GM12878 (cell line): ENCODE measurements around the gene RCL1. TPM values are rescaled to one million over a fixed set of nuclear protein-coding genes. Genes with fewer than 3 reads are reported as not detected.

Experiments used
- ATAC-seq: fragments of 200-7000 bp; cut with Tn5 transposase; 3 replicates; pipeline ENCODE4 v1.9.1; 2020; ENCODE audit warnings: mild to moderate bottlenecking, moderate library complexity
- BruUV-seq: library from RNA; stranded (reverse); fragments of 400-500 nt; replicated peaks from 2 replicates; lab custom pipeline; 2021; lab: Mats Ljungman, UMichigan
- CTCF ChIA-PET: fragments of 300-600 bp; sonication (Branson Sonifier 250); formaldehyde crosslinking; extraction: SDS; loops from one replicate; lab custom pipeline; 2021; ENCODE audit warnings: inconsistent platforms; lab: Yijun Ruan, JAX
- POLR2A ChIA-PET: fragments of 350-600 bp; formaldehyde crosslinking; extraction: SDS; loops from one replicate; lab custom pipeline; 2021; ENCODE audit warnings: inconsistent platforms; lab: Charles Lee
- RAD21 ChIA-PET: fragments of 300-600 bp; sonication (Branson Sonifier 250); formaldehyde crosslinking; loops from one replicate; lab custom pipeline; 2023; ENCODE audit warnings: antibody characterized with exemption; ENCODE audit not compliant: unreplicated experiment; lab: Charles Lee
- SMC1A ChIA-PET: fragments of 300-600 bp; sonication (Branson Sonifier 250); formaldehyde crosslinking; loops from one replicate; lab custom pipeline; 2023; ENCODE audit not compliant: unreplicated experiment, uncharacterized antibody; lab: Charles Lee
- DNase-seq: peaks from one replicate; pipeline ENCODE4 v3.0.0-alpha.2; 2011; ENCODE audit warnings: low read depth, low spot score
- FAIRE-seq: peaks from 3 replicates; lab custom pipeline; 2011; peaks lifted over from hg19 to GRCh38; lab: Jason Lieb, UNC
- H2AFZ ChIP-seq: 2 replicates; pipeline ENCODE4 v1.6.0; 2011; ENCODE audit warnings: low read depth, low read length, control low read depth; ENCODE audit not compliant: control insufficient read depth
- H3K27ac ChIP-seq: 2 replicates; pipeline ENCODE4 v1.5.1; 2011; ENCODE audit warnings: control low read depth; ENCODE audit not compliant: control insufficient read depth, insufficient read depth
- H3K27me3 ChIP-seq, 2 experiments: replicated peaks in 1 of 2; 2 replicates each; pipeline versions ENCODE4 v1.6.0 to v1.6.1; 2011; ENCODE audit warnings: low read length in 1 of 2; ENCODE audit not compliant: control insufficient read depth in 2 of 2, insufficient read depth in 2 of 2
- H3K36me3 ChIP-seq, 2 experiments: 2 replicates each; pipeline ENCODE4 v1.5.1; 2011; ENCODE audit warnings: low read length in 1 of 2; ENCODE audit not compliant: control insufficient read depth in 2 of 2, insufficient read depth in 2 of 2
- H3K4me1 ChIP-seq: 2 replicates; pipeline ENCODE4 v1.6.1; 2011; ENCODE audit warnings: mild to moderate bottlenecking, low read length, moderate library complexity, mixed read lengths; ENCODE audit not compliant: control insufficient read depth, insufficient read depth
- H3K4me2 ChIP-seq: 2 replicates; pipeline ENCODE4 v1.6.0; 2011; ENCODE audit warnings: control low read depth; ENCODE audit not compliant: control insufficient read depth, insufficient read depth
- H3K4me3 ChIP-seq: fragments of 200-600 bp; sonication (generic); 2 replicates; pipeline ENCODE4 v1.5.1; 2016
- H3K79me2 ChIP-seq: 2 replicates; pipeline ENCODE4 v1.6.0; 2011; ENCODE audit warnings: low read length; ENCODE audit not compliant: control insufficient read depth, insufficient read depth
- H3K9ac ChIP-seq: 2 replicates; pipeline ENCODE4 v1.8.0; 2011; ENCODE audit warnings: low read length, control low read depth, mixed read lengths; ENCODE audit not compliant: control insufficient read depth, insufficient read depth
- H3K9me3 ChIP-seq: replicated peaks from 3 replicates; pipeline ENCODE4 v1.5.1; 2011; ENCODE audit warnings: mild to moderate bottlenecking, low read length; ENCODE audit not compliant: control insufficient read depth, insufficient read depth
- H4K20me1 ChIP-seq: 2 replicates; pipeline ENCODE4 v1.6.0; 2011; ENCODE audit not compliant: control insufficient read depth, insufficient read depth
- ASH2L ChIP-seq: fragments of 300-600, 200-600 bp; sonication (generic); IDR thresholded peaks from 2 replicates; pipeline ENCODE4 v1.6.1; 2017; ENCODE audit warnings: low read depth, mild to moderate bottlenecking, borderline replicate concordance
- BHLHE40 ChIP-seq, 2 experiments: fragments of 450-650 bp in 1 of 2; IDR thresholded peaks; 2 replicates each; pipeline ENCODE4 v1.6.1; 2011 to 2017; ENCODE audit warnings: low read depth in 2 of 2, borderline replicate concordance in 1 of 2, improper control_type of control experiment in 1 of 2, low read length in 1 of 2, mild to moderate bottlenecking in 1 of 2
- CREB1 ChIP-seq: IDR thresholded peaks from 2 replicates; pipeline ENCODE4 v1.6.1; 2012; ENCODE audit warnings: low read depth, mild to moderate bottlenecking, inconsistent platforms
- EED ChIP-seq: sonication (generic); IDR thresholded peaks from 2 replicates; pipeline ENCODE4 v1.6.1; 2016; ENCODE audit warnings: antibody characterized with exemption, low read depth
- FOXM1 ChIP-seq: IDR thresholded peaks from 2 replicates; pipeline ENCODE4 v1.6.1; 2012; ENCODE audit warnings: low read depth, mild to moderate bottlenecking, inconsistent platforms, low read length, moderate library complexity
- JUND ChIP-seq: IDR thresholded peaks from 2 replicates; pipeline ENCODE4 v1.6.1; 2012; ENCODE audit warnings: low read depth, mild to moderate bottlenecking, low read length, improper control_type of control experiment, moderate library complexity
- MYB ChIP-seq: fragments of 150-350 bp; IDR thresholded peaks from 2 replicates; pipeline ENCODE4 v1.6.1; 2014; ENCODE audit warnings: mild to moderate bottlenecking, low read depth, low read length, borderline replicate concordance
- NFYA ChIP-seq: IDR thresholded peaks from 2 replicates; pipeline ENCODE4 v1.6.1; 2011; ENCODE audit warnings: low read depth, mild to moderate bottlenecking, low read length, improper control_type of control experiment, borderline replicate concordance
- NR2F1 ChIP-seq: fragments of 450-650 bp; conservative IDR thresholded peaks from 2 replicates; pipeline ENCODE4 v1.6.1; 2017; ENCODE audit warnings: mild to moderate bottlenecking
- PAX8 ChIP-seq: fragments of 450-650 bp; IDR thresholded peaks from 2 replicates; pipeline ENCODE4 v1.6.1; 2017; ENCODE audit warnings: mild to moderate bottlenecking, moderate library complexity
- RUNX3 ChIP-seq: IDR thresholded peaks from 2 replicates; pipeline ENCODE4 v1.6.1; 2012; ENCODE audit warnings: low read length, inconsistent platforms
- SUZ12 ChIP-seq: fragments of 200-600 bp; sonication (generic); IDR thresholded peaks from one replicate; pipeline ENCODE4 v1.6.1; 2018; ENCODE audit warnings: antibody characterized with exemption, mild to moderate bottlenecking; ENCODE audit not compliant: unreplicated experiment
- ZZZ3 ChIP-seq: IDR thresholded peaks from 2 replicates; pipeline ENCODE4 v1.6.1; 2011; ENCODE audit warnings: low read depth; ENCODE audit not compliant: control insufficient read depth, insufficient read length
- WGBS: methylation state at CpG from one replicate; pipeline ENCODE4 v1.1.6; 2016; ENCODE audit warnings: low lambda C conversion rate; ENCODE audit not compliant: insufficient replicate concordance, insufficient coverage; ENCODE audit errors: missing lambda C conversion rate; 5-methylcytosine and 5-hydroxymethylcytosine counted together
- in situ Hi-C: fragments of 300-500 bp; cut with MboI; formaldehyde crosslinking; loops from 9 replicates; pipeline ENCODE4 v1.14.3; 2018; ENCODE audit warnings: mixed read lengths
- intact Hi-C: fragments of 100-400 bp; cut with micrococcal nuclease; formaldehyde crosslinking; loops from one replicate; pipeline ENCODE4 v1.14.2; 2022; ENCODE audit not compliant: unreplicated experiment
- polyA plus RNA-seq, 11 experiments: library from polyadenylated mRNA; depleted of rRNA in 4 of 11; unstranded in 6 of 11; stranded (reverse) in 5 of 11; fragments of >200 nt; fragmentation: Nextera tagmentation in 4 of 11; fragmentation: Illumina TruSeq in 1 of 11; extraction: Ambion mirVana in 4 of 11; extraction: Trizol in 1 of 11; gene quantifications; 1 replicate in 1 of 11; 2 replicates in 10 of 11; pipeline versions ENCODE4 v1.2.1 to v1.2.3, GENCODE V29; 2011 to 2016; ENCODE audit warnings: inconsistent platforms in 2 of 11, missing spikeins in 2 of 11, low read depth in 1 of 11
- total RNA-seq, 4 experiments: library from RNA; depleted of rRNA in 3 of 4; stranded (reverse); fragments of >200 nt in 3 of 4; fragmentation: Illumina TruSeq in 1 of 4; extraction: Trizol in 1 of 4; gene quantifications; 2 replicates each; pipeline versions ENCODE4 v1.2.1 to v1.2.3, GENCODE V29; 2013 to 2021
- TF ChIP-seq, protein P1 (sequence below): fragments of 450-650 bp; IDR thresholded peaks from 2 replicates; pipeline ENCODE4 v1.6.1; 2018; ENCODE audit warnings: borderline replicate concordance, mild to moderate bottlenecking; ENCODE audit not compliant: partially characterized antibody
- TF ChIP-seq, protein P2 (sequence below): fragments of 450-650 bp; IDR thresholded peaks from 2 replicates; pipeline ENCODE4 v1.6.1; 2017; ENCODE audit warnings: mild to moderate bottlenecking, moderate library complexity
- TF ChIP-seq, protein P3 (sequence below): fragments of 450-650 bp; IDR thresholded peaks from 2 replicates; pipeline ENCODE4 v1.6.1; 2017; ENCODE audit warnings: mild to moderate bottlenecking

Gene RCL1
- total and polyA plus RNA-seq, 10 of the 15 experiments (the other 5 are each of a cell fraction or from before 2014, with no cell fraction given) = 21.1 to 46.8 (median 30.5) TPM

DNA sequence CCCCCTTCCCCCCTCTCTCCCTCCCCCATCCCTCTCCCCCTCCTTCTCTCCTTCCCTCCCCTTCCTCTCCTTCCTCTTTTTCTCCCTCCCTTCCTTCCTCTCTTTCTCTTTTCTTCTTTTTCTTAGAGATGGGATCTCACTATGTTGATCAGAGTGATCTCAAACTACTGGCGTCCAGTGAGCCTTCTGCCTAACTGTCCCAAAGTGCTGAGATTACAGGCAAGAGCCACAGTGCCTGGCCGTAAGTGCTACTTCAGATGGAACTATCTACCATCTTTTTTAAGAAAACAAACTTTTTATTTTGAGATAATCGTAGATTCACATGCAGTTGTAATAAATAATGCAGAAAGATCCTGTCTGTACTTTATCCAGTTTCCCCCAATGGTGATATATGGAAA is 6.3 kb downstream of the RCL1 start:
- POLR2A ChIA-PET = interaction anchor here (0.6 to 1.3 kb wide), 3 partner anchors 16 to 698 kb away, joined by 4 to 6 read pairs (median 4); no protein-coding TSS in a partner anchor
- TF ChIP-seq, protein P1, sequence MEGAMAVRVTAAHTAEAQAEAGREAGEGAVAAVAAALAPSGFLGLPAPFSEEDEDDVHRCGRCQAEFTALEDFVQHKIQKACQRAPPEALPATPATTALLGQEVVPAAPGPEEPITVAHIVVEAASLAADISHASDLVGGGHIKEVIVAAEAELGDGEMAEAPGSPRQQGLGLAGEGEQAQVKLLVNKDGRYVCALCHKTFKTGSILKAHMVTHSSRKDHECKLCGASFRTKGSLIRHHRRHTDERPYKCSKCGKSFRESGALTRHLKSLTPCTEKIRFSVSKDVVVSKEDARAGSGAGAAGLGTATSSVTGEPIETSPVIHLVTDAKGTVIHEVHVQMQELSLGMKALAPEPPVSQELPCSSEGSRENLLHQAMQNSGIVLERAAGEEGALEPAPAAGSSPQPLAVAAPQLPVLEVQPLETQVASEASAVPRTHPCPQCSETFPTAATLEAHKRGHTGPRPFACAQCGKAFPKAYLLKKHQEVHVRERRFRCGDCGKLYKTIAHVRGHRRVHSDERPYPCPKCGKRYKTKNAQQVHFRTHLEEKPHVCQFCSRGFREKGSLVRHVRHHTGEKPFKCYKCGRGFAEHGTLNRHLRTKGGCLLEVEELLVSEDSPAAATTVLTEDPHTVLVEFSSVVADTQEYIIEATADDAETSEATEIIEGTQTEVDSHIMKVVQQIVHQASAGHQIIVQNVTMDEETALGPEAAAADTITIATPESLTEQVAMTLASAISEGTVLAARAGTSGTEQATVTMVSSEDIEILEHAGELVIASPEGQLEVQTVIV = no peak
- TF ChIP-seq PAX8 (no peak), BHLHE40 (IDR thresholded peaks at IDR 0.05; ENCODE audit: borderline replicate concordance in 1 of 2, low read depth in 2 of 2, low read length in 1 of 2) (no peak), ASH2L (no peak), EED (no peak), NR2F1 (no peak), FOXM1 (no peak), NFYA (no peak), MYB (no peak), ZZZ3 (no peak), RUNX3 (no peak), CREB1 (no peak), SUZ12 (no peak), JUND (no peak)
- TF ChIP-seq, protein P2, sequence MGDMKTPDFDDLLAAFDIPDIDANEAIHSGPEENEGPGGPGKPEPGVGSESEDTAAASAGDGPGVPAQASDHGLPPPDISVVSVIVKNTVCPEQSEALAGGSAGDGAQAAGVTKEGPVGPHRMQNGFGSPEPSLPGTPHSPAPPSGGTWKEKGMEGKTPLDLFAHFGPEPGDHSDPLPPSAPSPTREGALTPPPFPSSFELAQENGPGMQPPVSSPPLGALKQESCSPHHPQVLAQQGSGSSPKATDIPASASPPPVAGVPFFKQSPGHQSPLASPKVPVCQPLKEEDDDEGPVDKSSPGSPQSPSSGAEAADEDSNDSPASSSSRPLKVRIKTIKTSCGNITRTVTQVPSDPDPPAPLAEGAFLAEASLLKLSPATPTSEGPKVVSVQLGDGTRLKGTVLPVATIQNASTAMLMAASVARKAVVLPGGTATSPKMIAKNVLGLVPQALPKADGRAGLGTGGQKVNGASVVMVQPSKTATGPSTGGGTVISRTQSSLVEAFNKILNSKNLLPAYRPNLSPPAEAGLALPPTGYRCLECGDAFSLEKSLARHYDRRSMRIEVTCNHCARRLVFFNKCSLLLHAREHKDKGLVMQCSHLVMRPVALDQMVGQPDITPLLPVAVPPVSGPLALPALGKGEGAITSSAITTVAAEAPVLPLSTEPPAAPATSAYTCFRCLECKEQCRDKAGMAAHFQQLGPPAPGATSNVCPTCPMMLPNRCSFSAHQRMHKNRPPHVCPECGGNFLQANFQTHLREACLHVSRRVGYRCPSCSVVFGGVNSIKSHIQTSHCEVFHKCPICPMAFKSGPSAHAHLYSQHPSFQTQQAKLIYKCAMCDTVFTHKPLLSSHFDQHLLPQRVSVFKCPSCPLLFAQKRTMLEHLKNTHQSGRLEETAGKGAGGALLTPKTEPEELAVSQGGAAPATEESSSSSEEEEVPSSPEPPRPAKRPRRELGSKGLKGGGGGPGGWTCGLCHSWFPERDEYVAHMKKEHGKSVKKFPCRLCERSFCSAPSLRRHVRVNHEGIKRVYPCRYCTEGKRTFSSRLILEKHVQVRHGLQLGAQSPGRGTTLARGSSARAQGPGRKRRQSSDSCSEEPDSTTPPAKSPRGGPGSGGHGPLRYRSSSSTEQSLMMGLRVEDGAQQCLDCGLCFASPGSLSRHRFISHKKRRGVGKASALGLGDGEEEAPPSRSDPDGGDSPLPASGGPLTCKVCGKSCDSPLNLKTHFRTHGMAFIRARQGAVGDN = no peak
- TF ChIP-seq, protein P3, sequence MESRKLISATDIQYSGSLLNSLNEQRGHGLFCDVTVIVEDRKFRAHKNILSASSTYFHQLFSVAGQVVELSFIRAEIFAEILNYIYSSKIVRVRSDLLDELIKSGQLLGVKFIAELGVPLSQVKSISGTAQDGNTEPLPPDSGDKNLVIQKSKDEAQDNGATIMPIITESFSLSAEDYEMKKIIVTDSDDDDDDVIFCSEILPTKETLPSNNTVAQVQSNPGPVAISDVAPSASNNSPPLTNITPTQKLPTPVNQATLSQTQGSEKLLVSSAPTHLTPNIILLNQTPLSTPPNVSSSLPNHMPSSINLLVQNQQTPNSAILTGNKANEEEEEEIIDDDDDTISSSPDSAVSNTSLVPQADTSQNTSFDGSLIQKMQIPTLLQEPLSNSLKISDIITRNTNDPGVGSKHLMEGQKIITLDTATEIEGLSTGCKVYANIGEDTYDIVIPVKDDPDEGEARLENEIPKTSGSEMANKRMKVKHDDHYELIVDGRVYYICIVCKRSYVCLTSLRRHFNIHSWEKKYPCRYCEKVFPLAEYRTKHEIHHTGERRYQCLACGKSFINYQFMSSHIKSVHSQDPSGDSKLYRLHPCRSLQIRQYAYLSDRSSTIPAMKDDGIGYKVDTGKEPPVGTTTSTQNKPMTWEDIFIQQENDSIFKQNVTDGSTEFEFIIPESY = no peak

More for the DNA sequence above, 6.3 kb downstream of the RCL1 start:
- in situ Hi-C loops (no loop called here), intact Hi-C loops (loop anchor here (10.0 kb wide), 1 partner anchor 186 kb away; the partner anchor contains the start of gene JAK2)
- no peak overlapping the region; the same call in 1 of the 2 replicates for H2AFZ ChIP-seq
- no peak overlapping the region for H3K4me3 ChIP-seq
- no peaks in the 10 kb centered on the region; a peak in 1 of 4 replicates for H3K36me3 ChIP-seq
- H3K79me2 ChIP-seq = peaks cover 91% of the 10 kb centered on the region
- DNase-seq (no peak), FAIRE-seq (no peak), ATAC-seq (no peak)
- no peak overlapping the region for H3K4me2 ChIP-seq
- H3K9me3 ChIP-seq = no peaks in the 10 kb centered on the region; the same call in none of the 3 replicates
- no peak overlapping the region for H3K27ac ChIP-seq
- BruUV-seq = no TSS peak
- H3K9ac ChIP-seq = no peak overlapping the region
- H3K4me1 ChIP-seq = peaks cover 11% of the 10 kb centered on the region; the same call in 1 of the 2 replicates
- WGBS = 100% methylated on average over 3 of the region's 3 CpGs
- ChIA-PET RAD21 (interaction anchor here (1.8 kb wide), 1 partner anchor 25 kb away, joined by 5 read pairs; no protein-coding TSS in a partner anchor), CTCF (interaction anchor here (0.6 to 0.7 kb wide), 2 partner anchors 53 to 219 kb away, joined by 3 read pairs; no protein-coding TSS in a partner anchor), SMC1A (interaction anchor here (1.6 to 1.7 kb wide), 2 partner anchors 13 to 185 kb away, joined by 4 to 5 read pairs; no protein-coding TSS in a partner anchor)
- H4K20me1 ChIP-seq = no peaks in the 10 kb centered on the region
- H3K27me3 ChIP-seq = no peaks in the 10 kb centered on the region
